ENCODE results near the gene CDH10. TPM values are rescaled to one million over a fixed set of nuclear protein-coding genes. Genes with fewer than 3 reads are reported as not detected.

CDH10 gene
- total RNA-seq, 1 experiment from 2014 or later: 0.31 TPM

DNA sequence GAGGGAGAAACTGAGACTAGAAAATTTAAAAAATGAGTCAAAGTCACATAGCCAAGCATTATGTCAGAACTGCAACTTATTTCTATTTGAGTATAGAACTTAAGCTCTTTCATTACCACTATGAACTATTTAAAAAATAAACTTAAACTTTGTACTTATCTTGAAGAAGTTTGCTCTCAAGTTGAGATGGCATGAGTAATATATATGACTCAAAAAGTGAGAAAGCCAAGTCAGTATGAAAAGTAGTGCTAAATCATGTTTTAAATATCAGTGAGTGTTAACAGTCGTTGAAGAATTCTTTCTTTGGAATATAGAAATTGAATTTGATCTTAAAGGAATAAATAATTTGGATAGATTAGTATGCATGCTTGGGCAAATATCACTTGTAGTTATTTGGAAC lies 36.3 kb upstream of the CDH10 start:
- Mint-ChIP-seq H3K36me3 (ENCODE audit: insufficient read depth in 1 of 3, low read depth in 3 of 3) (peaks cover 4 to 24% (median 12%) of the 10 kb centered on the region in 3 experiments; a peak in 6 of 7 replicates), H3K4me1 (no peaks in the 10 kb centered on the region), H3K27me3 (ENCODE audit: low read depth) (no peaks in the 10 kb centered on the region), H3K9me3 (peaks cover 25 to 29% of the 10 kb centered on the region in 2 experiments; a peak in 4 of 5 replicates), H3K4me3 (no peak overlapping the region), H3K27ac (no peak overlapping the region)
- TF ChIP-seq, protein P1, sequence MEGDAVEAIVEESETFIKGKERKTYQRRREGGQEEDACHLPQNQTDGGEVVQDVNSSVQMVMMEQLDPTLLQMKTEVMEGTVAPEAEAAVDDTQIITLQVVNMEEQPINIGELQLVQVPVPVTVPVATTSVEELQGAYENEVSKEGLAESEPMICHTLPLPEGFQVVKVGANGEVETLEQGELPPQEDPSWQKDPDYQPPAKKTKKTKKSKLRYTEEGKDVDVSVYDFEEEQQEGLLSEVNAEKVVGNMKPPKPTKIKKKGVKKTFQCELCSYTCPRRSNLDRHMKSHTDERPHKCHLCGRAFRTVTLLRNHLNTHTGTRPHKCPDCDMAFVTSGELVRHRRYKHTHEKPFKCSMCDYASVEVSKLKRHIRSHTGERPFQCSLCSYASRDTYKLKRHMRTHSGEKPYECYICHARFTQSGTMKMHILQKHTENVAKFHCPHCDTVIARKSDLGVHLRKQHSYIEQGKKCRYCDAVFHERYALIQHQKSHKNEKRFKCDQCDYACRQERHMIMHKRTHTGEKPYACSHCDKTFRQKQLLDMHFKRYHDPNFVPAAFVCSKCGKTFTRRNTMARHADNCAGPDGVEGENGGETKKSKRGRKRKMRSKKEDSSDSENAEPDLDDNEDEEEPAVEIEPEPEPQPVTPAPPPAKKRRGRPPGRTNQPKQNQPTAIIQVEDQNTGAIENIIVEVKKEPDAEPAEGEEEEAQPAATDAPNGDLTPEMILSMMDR (conservative IDR thresholded peaks at IDR 0.05): no peak
- Histone ChIP-seq H2BK120ac (ENCODE audit: low read depth, low read length, poor library complexity, severe bottlenecking) (no peak overlapping the region), H3K14ac (ENCODE audit: insufficient read depth, low read length) (no peak overlapping the region), H2BK5ac (ENCODE audit: insufficient read length, low read length) (no peak overlapping the region), H3K23ac (ENCODE audit: insufficient read length, low read depth, low read length) (no peak overlapping the region), H2AFZ (ENCODE audit: low read length) (no peak overlapping the region), H3K56ac (ENCODE audit: insufficient read length, low read depth, low read length) (no peak overlapping the region), H3K79me2 (ENCODE audit: insufficient read depth, low read length) (no peaks in the 10 kb centered on the region), H2BK15ac (ENCODE audit: low read depth, low read length) (no peak overlapping the region), H3K18ac (ENCODE audit: insufficient read length, low read depth, low read length) (no peak overlapping the region), H4K20me1 (ENCODE audit: control insufficient read depth, insufficient read depth, insufficient read length) (no peaks in the 10 kb centered on the region), H3K9ac (ENCODE audit: extremely low read depth, insufficient read length, low read length) (no peak overlapping the region), H3K4me2 (ENCODE audit: insufficient read depth, insufficient read length, low read length) (no peak overlapping the region), H3K79me1 (ENCODE audit: insufficient read depth, low read depth, low read length, poor library complexity, severe bottlenecking) (no peaks in the 10 kb centered on the region), H2BK20ac (ENCODE audit: low read depth, low read length, poor library complexity, severe bottlenecking) (no peak overlapping the region), H4K8ac (replicated peaks; ENCODE audit: insufficient read length, low read depth, low read length) (no peak overlapping the region), H3K9me3 (ENCODE audit: control insufficient read depth, low read depth, low read length) (no peaks in the 10 kb centered on the region), H3K4me1 (ENCODE audit: insufficient read depth, low read length) (no peaks in the 10 kb centered on the region), H2BK12ac (ENCODE audit: insufficient read length, low read depth, low read length) (no peak overlapping the region), H3K4ac (ENCODE audit: low read depth, low read length) (no peak overlapping the region), H4K91ac (ENCODE audit: insufficient read length, low read depth, low read length) (no peak overlapping the region), H2AK5ac (ENCODE audit: insufficient read length, low read length) (no peak overlapping the region), H3K23me2 (ENCODE audit: insufficient read length, low read depth, low read length, poor library complexity, severe bottlenecking) (no peaks in the 10 kb centered on the region), H3K27me3 (ENCODE audit: insufficient read depth, low read length) (no peaks in the 10 kb centered on the region), H3T11ph (ENCODE audit: low read length) (no peak overlapping the region), H3K27ac (ENCODE audit: insufficient read length, low read depth, low read length) (no peak overlapping the region), H4K5ac (ENCODE audit: insufficient read length, low read depth, low read length) (no peak overlapping the region)
- no CpG with 5 or more reads among the region's 1 CpG for WGBS (ENCODE audit: extremely low coverage, insufficient read length, low lambda C conversion rate)
- DNase-seq: no peak

Measured in H9 (cell line).